A549 treated with AZD9567 at 1 μM for 4 hours (cell line): ENCODE measurements around the gene ELOVL6. TPM values are rescaled to one million over a fixed set of nuclear protein-coding genes. Genes with fewer than 3 reads are reported as not detected.

ENCODE experiments used
- total RNA-seq: library from RNA; stranded (reverse); fragments of 200-300 nt; extraction: Qiagen RNA extraction; gene quantifications from 5 replicates; pipeline ENCODE4 v1.2.3, GENCODE V29; 2022; ENCODE audit not compliant: insufficient read depth

The ELOVL6 gene, protein sequence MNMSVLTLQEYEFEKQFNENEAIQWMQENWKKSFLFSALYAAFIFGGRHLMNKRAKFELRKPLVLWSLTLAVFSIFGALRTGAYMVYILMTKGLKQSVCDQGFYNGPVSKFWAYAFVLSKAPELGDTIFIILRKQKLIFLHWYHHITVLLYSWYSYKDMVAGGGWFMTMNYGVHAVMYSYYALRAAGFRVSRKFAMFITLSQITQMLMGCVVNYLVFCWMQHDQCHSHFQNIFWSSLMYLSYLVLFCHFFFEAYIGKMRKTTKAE
- total RNA-seq = 12.6 to 18.6 TPM (median 15.6 TPM) in 5 replicates

DNA sequence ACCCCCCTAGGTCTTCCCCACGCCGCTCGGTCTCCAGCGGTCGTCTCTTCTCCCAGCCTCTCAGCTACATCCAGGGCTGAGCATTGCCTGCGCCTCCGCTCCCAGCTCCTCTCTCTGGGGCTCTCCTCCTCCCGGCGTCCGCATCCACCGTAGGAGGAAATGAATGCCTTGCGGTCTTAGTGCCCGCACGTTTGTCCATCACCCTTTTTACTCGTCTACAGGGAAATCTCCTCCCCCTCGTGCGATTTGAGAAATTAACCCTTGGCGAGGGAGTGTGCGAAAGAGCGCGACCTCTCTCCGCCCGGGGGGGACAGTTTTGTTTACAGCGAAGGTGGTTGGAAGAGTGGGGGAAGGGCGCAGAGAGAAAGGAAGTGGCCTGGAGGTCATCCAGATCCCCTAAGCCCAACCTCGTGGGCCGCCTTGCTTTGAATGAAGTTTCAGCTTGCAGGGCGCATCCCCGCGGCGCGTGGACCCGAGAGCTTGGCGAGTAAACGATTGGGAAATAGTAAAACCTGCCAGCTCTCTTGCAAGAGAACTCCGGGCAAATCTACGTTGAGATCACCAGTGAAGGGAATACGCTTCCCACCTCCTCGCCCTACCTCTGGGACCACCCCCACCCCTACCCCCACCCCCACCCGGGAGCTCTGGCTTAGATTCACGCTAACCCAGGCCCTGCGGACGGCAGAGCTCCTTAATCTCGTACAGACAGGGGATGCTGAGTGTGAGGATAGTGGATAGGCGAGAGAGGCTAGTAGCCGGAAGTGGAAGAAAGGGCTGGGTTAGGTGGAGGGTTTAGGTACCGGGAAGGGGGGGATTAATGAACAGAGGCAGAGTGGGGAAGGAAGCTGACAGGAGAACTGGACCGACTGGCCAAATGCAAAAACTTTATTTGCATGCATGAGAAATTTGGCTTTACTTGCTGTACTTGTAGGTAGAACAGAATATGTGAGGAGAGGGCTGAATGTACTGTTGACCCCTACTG, at the start of gene ELOVL6:
ELOVL6 (minus strand) TSS at position 181 of the 982 bp plus-strand sequence. CDS start 280 bp downstream, outside the sequence.

